ENCODE measurements around the gene REC114. TPM values are rescaled to one million over a fixed set of nuclear protein-coding genes. Genes with fewer than 3 reads are reported as not detected.

The REC114 gene
- total and polyA plus RNA-seq, 9 of the 15 experiments (the other 6 are each of a cell fraction or from before 2014, with no cell fraction given) = 0.07 to 0.24 TPM; not detected in 7

GRCh38 chr15:73474785-73475184, 31.8 kb downstream of the REC114 start (continued):
- TF ChIP-seq AFF1 (IDR thresholded peaks at IDR 0.05; ENCODE audit: low read depth in 1 of 2, partially characterized antibody in 2 of 2) (peak in 1 of 2 experiments; percentile 23), FOSL1 (tag; conservative IDR thresholded peaks at IDR 0.05) (peak; percentile 95), ZKSCAN8 (CRISPR knock-in tag; IDR thresholded peaks at IDR 0.05) (no peak), NR1H2 (CRISPR knock-in tag; IDR thresholded peaks at IDR 0.05) (no peak), TRIM24 (IDR thresholded peaks at IDR 0.05) (peak; percentile 84 to 93), MCM2 (IDR thresholded peaks at IDR 0.05; ENCODE audit: low read depth) (no peak), PCBP2 (IDR thresholded peaks at IDR 0.05; ENCODE audit: low read depth, low read length, poor library complexity, severe bottlenecking) (no peak), EP400 (IDR thresholded peaks at IDR 0.05) (peak; percentile 60), SOX6 (IDR thresholded peaks at IDR 0.05) (peak; percentile 87), SUPT5H (IDR thresholded peaks at IDR 0.05) (no peak), ZNF316 (IDR thresholded peaks at IDR 0.05) (peak; percentile 93), GATAD2B (IDR thresholded peaks at IDR 0.05; ENCODE audit: borderline replicate concordance) (peak; percentile 51; the same call in 1 of the 2 replicates), STAT5A (IDR thresholded peaks at IDR 0.05; ENCODE audit: borderline replicate concordance, low read length) (peak; percentile 71), BHLHE40 (IDR thresholded peaks at IDR 0.05; ENCODE audit: low read length) (peak; percentile 93), ZNF197 (CRISPR knock-in tag; IDR thresholded peaks at IDR 0.05; ENCODE audit: low read depth) (0 out of 2 replicates have a peak, but pooled peaks have one; percentile 34), MECOM (CRISPR knock-in tag; IDR thresholded peaks at IDR 0.05) (no peak)
- TF ChIP-seq, protein P1, sequence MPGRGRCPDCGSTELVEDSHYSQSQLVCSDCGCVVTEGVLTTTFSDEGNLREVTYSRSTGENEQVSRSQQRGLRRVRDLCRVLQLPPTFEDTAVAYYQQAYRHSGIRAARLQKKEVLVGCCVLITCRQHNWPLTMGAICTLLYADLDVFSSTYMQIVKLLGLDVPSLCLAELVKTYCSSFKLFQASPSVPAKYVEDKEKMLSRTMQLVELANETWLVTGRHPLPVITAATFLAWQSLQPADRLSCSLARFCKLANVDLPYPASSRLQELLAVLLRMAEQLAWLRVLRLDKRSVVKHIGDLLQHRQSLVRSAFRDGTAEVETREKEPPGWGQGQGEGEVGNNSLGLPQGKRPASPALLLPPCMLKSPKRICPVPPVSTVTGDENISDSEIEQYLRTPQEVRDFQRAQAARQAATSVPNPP (IDR thresholded peaks at IDR 0.05; ENCODE audit: borderline replicate concordance, insufficient read depth, insufficient read length) = no peak
- TF ChIP-seq, protein P2, sequence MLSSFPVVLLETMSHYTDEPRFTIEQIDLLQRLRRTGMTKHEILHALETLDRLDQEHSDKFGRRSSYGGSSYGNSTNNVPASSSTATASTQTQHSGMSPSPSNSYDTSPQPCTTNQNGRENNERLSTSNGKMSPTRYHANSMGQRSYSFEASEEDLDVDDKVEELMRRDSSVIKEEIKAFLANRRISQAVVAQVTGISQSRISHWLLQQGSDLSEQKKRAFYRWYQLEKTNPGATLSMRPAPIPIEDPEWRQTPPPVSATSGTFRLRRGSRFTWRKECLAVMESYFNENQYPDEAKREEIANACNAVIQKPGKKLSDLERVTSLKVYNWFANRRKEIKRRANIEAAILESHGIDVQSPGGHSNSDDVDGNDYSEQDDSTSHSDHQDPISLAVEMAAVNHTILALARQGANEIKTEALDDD (IDR thresholded peaks at IDR 0.05) = peak; percentile 56; the same call in 1 of the 2 replicates
- TF ChIP-seq, protein P3, sequence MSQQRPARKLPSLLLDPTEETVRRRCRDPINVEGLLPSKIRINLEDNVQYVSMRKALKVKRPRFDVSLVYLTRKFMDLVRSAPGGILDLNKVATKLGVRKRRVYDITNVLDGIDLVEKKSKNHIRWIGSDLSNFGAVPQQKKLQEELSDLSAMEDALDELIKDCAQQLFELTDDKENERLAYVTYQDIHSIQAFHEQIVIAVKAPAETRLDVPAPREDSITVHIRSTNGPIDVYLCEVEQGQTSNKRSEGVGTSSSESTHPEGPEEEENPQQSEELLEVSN (IDR thresholded peaks at IDR 0.05; ENCODE audit: borderline replicate concordance in 1 of 2, extremely low read depth in 1 of 2, insufficient read depth in 1 of 2, insufficient read length in 1 of 2, low read depth in 1 of 2, low read length in 1 of 2, poor library complexity in 1 of 2, severe bottlenecking in 1 of 2) = peak in 1 of 2 experiments; percentile 45
- TF ChIP-seq, protein P4, sequence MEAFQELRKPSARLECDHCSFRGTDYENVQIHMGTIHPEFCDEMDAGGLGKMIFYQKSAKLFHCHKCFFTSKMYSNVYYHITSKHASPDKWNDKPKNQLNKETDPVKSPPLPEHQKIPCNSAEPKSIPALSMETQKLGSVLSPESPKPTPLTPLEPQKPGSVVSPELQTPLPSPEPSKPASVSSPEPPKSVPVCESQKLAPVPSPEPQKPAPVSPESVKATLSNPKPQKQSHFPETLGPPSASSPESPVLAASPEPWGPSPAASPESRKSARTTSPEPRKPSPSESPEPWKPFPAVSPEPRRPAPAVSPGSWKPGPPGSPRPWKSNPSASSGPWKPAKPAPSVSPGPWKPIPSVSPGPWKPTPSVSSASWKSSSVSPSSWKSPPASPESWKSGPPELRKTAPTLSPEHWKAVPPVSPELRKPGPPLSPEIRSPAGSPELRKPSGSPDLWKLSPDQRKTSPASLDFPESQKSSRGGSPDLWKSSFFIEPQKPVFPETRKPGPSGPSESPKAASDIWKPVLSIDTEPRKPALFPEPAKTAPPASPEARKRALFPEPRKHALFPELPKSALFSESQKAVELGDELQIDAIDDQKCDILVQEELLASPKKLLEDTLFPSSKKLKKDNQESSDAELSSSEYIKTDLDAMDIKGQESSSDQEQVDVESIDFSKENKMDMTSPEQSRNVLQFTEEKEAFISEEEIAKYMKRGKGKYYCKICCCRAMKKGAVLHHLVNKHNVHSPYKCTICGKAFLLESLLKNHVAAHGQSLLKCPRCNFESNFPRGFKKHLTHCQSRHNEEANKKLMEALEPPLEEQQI (IDR thresholded peaks at IDR 0.05) = peak; percentile 83; the same call in 1 of the 2 replicates

Measured in K562 (cell line).